ENCODE data around the gene SMOC2. TPM values are rescaled to one million over a fixed set of nuclear protein-coding genes. Genes with fewer than 3 reads are reported as not detected.

SMOC2 gene
- polyA plus RNA-seq, 3 donors: 4.5 to 34.4 (median 22.7) TPM

- H3K27ac ChIP-seq (ENCODE audit: low read depth, low read length): no peak overlapping the region
- 51 to 90% (median 88%) methylated on average over 12 to 13 of the region's 13 CpGs for WGBS, 3 donors
These were observed 58.2 kb downstream of the SMOC2 start for GRCh38 chr6:168499045-168499650.

GRCh38 chr6:168500519-168500918, 59.5 kb downstream of the SMOC2 start:
- 89 to 91% (median 89%) methylated on average over 14 of the region's 14 CpGs for WGBS, 3 donors
- H3K27ac ChIP-seq (ENCODE audit: low read depth, low read length): no peak overlapping the region

- WGBS, 3 donors: 71 to 87% (median 81%) methylated on average over 8 of the region's 8 CpGs
- no peak overlapping the region for H3K27ac ChIP-seq (ENCODE audit: low read depth, low read length)
These were observed 60.6 kb downstream of the SMOC2 start for GRCh38 chr6:168501561-168501960.

GRCh38 chr6:168504366-168504765, 63.4 kb downstream of the SMOC2 start:
- H3K27ac ChIP-seq (ENCODE audit: low read depth, low read length): no peak overlapping the region
- 94 to 95% (median 95%) methylated on average over 3 of the region's 3 CpGs for WGBS, 3 donors

- no peak overlapping the region for H3K27ac ChIP-seq (ENCODE audit: low read depth, low read length)
- WGBS, 3 donors: 38 to 73% (median 71%) methylated on average over 5 of the region's 5 CpGs
These were observed 65.5 kb downstream of the SMOC2 start for GRCh38 chr6:168506460-168506859.

GRCh38 chr6:168507297-168507696, 66.3 kb downstream of the SMOC2 start:
- no peak overlapping the region for H3K27ac ChIP-seq (ENCODE audit: low read depth, low read length)
- WGBS, 3 donors: 29 to 80% (median 79%) methylated on average over 12 of the region's 12 CpGs

- no peak overlapping the region for H3K27ac ChIP-seq (ENCODE audit: low read depth, low read length)
- 67 to 94% (median 94%) methylated on average over 8 of the region's 8 CpGs for WGBS, 3 donors
These were observed 66.7 kb downstream of the SMOC2 start for GRCh38 chr6:168507730-168508129.

- 86 to 95% (median 87%) methylated on average over 12 of the region's 12 CpGs for WGBS, 3 donors
- H3K27ac ChIP-seq (ENCODE audit: low read depth, low read length): no peak overlapping the region
These were observed 67.9 kb downstream of the SMOC2 start for GRCh38 chr6:168508903-168509302.

- no peak overlapping the region for H3K27ac ChIP-seq (ENCODE audit: low read depth, low read length)
- 68 to 70% (median 69%) methylated on average over 8 of the region's 8 CpGs for WGBS, 3 donors
These were observed 72.8 kb downstream of the SMOC2 start for GRCh38 chr6:168513766-168514165.

GRCh38 chr6:168514216-168514615, 73.2 kb downstream of the SMOC2 start:
- WGBS, 3 donors: 38 to 59% (median 48%) methylated on average over 10 of the region's 10 CpGs
- no peak overlapping the region for H3K27ac ChIP-seq (ENCODE audit: low read depth, low read length)

GRCh38 chr6:168515376-168515775, 74.4 kb downstream of the SMOC2 start:
- H3K27ac ChIP-seq (ENCODE audit: low read depth, low read length): no peak overlapping the region
- 68 to 74% (median 72%) methylated on average over 16 of the region's 16 CpGs for WGBS, 3 donors

GRCh38 chr6:168516944-168517741, 76.2 kb downstream of the SMOC2 start:
- no peak overlapping the region for H3K27ac ChIP-seq (ENCODE audit: low read depth, low read length)
- 91 to 92% (median 92%) methylated on average over 36 to 37 of the region's 37 CpGs for WGBS, 3 donors

- WGBS, 3 donors: 83 to 92% (median 86%) methylated on average over 39 of the region's 39 CpGs
- no peak overlapping the region for H3K27ac ChIP-seq (ENCODE audit: low read depth, low read length)
These were observed 76.9 kb downstream of the SMOC2 start for GRCh38 chr6:168517742-168518347.

GRCh38 chr6:168518348-168518745, 77.4 kb downstream of the SMOC2 start:
- no peak overlapping the region for H3K27ac ChIP-seq (ENCODE audit: low read depth, low read length)
- 74 to 97% (median 84%) methylated on average over 4 of the region's 4 CpGs for WGBS, 3 donors

GRCh38 chr6:168518867-168519266, 77.9 kb downstream of the SMOC2 start:
- no peak overlapping the region for H3K27ac ChIP-seq (ENCODE audit: low read depth, low read length)
- WGBS, 3 donors: 82 to 97% (median 96%) methylated on average over 21 of the region's 21 CpGs

- WGBS, 3 donors: 78 to 93% (median 91%) methylated on average over 10 of the region's 10 CpGs
- no peak overlapping the region for H3K27ac ChIP-seq (ENCODE audit: low read depth, low read length)
These were observed 79.2 kb downstream of the SMOC2 start for GRCh38 chr6:168520233-168520632.

- 70 to 85% (median 73%) methylated on average over 13 of the region's 13 CpGs for WGBS, 3 donors
- H3K27ac ChIP-seq (ENCODE audit: low read depth, low read length): no peak overlapping the region
These were observed 83.6 kb downstream of the SMOC2 start for GRCh38 chr6:168524571-168525001.

- no peak overlapping the region for H3K27ac ChIP-seq (ENCODE audit: low read depth, low read length)
- 79 to 91% (median 88%) methylated on average over 8 of the region's 8 CpGs for WGBS, 3 donors
These were observed 84.1 kb downstream of the SMOC2 start for GRCh38 chr6:168525114-168525513.

- 46 to 88% (median 83%) methylated on average over 16 of the region's 16 CpGs for whole genome bisulfite sequencing, 3 donors
- no peak overlapping the region for H3K27ac ChIP-seq (ENCODE audit: low read depth, low read length)
These were observed 85.1 kb downstream of the SMOC2 start for GRCh38 chr6:168525926-168526630.

Measured in adipose tissue (tissue), 3 donors.